IPS-18c (cell line): ENCODE results near the gene WNT2B.
"Not testable (repeated sequence)": the region's sequence is repeated elsewhere in the genome, so short reads cannot be mapped to it uniquely, and the experiment has no call there.

Source experiments
- H3K4me3 ChIP-seq: 2 replicates; pipeline ENCODE4 v1.7.0; 2013; ENCODE audit warnings: low read depth, mild to moderate bottlenecking, low read length, moderate library complexity; ENCODE audit not compliant: insufficient read depth
- H3K9me3 ChIP-seq: one replicate; pipeline ENCODE4 v1.6.1; 2013; ENCODE audit warnings: mild to moderate bottlenecking, low read length, moderate library complexity; ENCODE audit not compliant: control insufficient read depth, insufficient read depth

Gene WNT2B

DNA sequence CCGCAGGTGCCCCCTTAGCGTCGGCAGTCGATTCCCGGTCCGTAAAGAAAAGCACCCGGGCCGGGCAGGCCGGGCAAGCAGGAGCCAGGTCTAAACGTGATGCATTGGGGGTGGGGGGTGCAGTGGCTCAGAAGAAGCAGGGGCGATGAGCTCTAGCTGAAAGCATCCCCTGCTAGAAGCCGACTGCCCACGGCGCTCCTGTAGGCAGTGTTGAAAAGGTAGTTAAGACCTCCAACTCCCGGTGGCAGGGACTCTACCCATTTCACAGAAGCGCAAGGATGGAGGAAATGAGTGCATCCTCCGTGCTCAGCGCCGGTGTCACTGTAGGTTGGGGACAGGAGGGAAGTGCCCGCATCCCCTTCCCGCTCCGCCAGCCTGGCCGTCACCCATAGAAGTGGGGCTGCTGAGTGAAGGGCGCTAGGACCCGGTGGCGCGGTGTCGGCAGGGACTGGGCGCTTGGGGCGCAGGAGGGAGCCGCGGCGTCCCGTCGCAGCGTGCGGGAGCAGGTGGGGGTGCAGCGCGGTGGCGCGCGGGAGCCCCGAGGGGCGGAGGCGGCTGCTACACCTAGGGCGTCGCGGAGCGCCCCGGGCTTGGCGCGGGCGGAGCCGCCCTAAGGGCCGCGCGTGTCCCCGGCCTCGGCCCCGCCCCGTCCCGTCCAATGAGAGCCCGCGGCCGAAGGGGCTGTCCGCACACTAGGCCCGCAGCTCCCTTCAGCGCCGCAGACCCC, at the start of gene WNT2B:
Gene WNT2B, plus strand, starts transcription at position 688 of the 727 bp plus-strand sequence. CDS start 298 bp downstream, outside the sequence.
- Histone ChIP-seq H3K9me3 (peaks cover 2% of the 10 kb centered on the region), H3K4me3 (peak within 1 kb of the TSS; percentile 83)

DNA sequence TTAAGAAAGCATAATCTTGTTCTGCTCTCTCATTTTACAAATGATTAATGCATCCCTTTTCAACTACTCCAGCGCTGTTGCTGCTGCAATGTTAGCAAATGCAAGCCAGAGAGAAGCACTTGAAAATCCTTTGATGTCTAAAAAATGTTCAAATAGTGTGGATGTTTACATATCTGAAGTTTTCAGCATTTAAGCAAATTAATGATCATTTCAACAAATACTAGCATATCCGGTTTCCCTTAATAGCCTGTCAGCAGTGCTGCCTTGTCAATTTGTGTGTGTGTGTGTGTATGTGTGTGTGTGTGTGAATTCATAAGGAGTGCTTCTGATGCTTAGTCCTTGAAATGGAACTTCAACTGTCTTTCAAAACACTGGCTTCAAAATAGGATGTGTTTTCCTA, 48.1 kb upstream of the WNT2B start:
- Histone ChIP-seq H3K9me3 (no peaks in the 10 kb centered on the region), H3K4me3 (no peak overlapping the region)

DNA sequence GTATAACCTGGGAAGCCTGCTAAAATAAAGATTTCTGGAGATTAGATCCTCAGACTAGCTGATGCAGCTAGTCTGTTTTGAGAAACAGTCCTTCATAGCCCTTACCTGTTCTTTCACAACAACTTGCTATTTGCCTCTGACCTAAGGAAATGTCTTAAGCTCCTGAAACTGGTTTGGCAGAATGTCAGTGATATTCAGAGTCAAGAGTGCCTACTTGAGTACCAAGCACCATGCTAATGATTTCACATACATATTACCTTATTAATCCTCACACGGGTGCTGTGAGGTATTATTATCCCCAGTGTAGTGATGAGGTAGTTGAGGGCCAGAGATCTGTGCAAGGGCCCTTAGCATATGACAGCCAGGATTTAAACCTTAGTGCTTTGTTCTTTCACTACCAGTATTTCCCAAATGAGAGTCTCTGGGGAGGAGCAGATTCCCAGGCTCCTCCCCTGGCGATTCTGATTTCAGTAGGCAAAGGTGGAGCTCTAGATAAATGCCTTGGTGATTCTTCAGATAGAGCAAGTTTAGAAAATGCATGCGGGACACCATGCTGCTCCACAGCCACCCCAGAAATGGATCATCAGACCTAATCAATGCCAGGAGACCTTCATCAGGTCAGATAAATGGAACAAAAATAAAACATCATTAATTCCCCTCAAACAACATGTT, 47.4 kb upstream of the WNT2B start:
- Histone ChIP-seq H3K9me3 (no peaks in the 10 kb centered on the region), H3K4me3 (no peak overlapping the region)

DNA sequence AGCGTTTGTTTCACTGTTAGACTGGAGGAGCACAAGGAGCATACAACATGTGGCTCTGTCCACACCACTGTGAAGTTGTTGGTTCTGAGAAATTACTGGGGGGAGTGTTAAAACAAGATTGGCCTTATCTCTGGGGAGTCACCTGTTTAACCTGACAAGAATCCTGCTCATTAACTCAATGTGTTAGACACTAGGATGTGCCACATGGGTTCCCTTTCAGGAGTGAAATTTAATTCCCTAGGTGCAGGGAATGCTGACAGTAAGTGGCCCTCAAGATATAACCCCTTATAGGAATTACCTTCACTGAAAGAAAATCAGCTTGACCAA, 45.8 kb upstream of the WNT2B start:
- Histone ChIP-seq H3K9me3 (no peaks in the 10 kb centered on the region), H3K4me3 (no peak overlapping the region)

DNA sequence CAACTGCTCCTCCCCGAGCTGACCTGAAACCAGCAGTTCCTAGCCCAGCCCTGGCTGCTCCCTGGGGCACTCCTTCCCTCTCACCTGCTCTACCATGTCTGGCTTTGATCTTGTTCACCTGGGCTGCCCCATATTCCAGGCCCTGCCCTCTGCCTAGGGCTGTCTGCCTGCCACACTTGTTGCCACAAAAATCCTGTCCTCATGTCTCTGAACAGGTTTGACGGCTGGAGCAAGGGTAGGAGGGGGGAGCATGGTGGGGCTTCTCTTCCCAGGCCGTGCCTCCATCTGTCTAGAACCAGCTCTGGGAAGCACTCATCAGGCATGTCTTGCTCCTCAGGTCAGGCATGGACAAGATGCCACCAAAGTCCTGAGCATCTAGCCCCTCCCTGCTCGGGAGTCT, 44.3 kb upstream of the WNT2B start:
- no peak overlapping the region for H3K4me3 ChIP-seq
- H3K9me3 ChIP-seq = no peaks in the 10 kb centered on the region

DNA sequence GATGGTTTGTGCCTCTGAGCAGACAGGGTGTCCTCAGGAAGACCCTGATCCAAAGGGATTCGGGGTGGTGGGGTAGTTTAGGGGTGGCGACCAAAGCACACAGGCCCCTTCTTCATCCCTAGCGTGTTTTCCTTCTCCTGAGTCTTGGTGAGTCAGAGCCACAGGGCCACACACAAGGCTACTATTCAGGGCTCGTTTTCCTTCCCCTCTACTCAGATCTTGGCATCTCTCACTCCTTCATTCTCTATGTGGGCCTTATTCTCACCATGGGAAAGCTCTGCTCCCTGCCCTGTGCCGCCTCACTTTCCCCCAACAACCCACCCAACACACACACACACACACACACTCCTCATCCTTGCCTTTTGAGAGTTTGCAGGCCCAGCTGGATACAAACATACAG, 43.6 kb upstream of the WNT2B start:
- H3K9me3 ChIP-seq = no peaks in the 10 kb centered on the region

DNA sequence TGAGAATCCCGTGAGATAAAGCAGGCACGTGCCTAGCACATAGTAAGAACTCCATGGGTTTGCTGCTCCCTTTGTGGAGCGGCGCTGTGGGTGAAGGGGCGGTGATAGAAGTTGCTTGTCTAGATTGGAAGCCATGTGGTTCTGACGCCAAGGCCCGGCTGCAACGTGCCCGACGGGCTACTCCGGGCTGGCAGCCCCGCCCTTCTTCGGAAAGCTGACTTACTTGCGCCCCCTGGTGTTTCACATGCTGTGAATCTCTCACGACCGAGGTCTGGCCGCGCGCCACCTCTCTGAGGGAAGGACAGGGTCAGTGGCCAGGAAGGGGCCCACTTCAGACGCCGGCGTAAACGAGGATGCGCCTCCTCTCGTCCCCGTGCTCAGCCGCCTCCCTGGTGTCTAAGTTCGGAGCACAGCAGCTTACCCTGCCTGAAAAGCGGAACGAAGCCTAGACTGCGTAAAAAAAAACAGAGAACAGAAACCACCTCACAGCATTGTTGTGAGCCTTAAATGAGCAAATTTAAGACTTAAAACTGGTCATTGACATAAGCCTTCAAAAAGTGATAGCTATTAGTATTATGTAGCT, 42.6 kb upstream of the WNT2B start:
- Histone ChIP-seq H3K9me3 (no peaks in the 10 kb centered on the region), H3K4me3 (no peak overlapping the region)

More for the DNA sequence above, 43.6 kb upstream of the WNT2B start:
- H3K4me3 ChIP-seq = no peak overlapping the region

DNA sequence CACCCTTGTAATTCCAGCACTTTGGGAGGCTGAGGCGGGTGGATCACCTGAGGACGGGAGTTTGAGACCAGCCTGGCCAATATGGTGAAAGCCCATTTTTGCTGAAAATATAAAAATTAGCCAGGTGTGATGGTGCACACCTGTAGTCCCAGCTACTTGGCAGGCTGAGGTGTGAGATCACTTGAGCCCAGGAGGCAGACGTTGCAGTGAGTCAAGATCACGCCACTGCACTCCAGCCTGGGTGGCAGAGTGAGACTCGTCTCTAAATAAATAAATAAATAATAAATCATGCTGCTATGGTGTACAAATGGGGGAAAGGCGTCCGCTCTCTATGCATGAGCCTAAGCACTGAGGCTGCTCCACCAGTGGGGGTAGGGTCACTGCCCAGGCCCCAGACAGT, 38.4 kb upstream of the WNT2B start:
- not testable (repeated sequence) for H3K4me3 ChIP-seq

GRCh38 chr1:112470966-112471365, 37.8 kb upstream of the WNT2B start:
- Histone ChIP-seq H3K9me3 (no peaks in the 10 kb centered on the region), H3K4me3 (no peak overlapping the region)

More for the DNA sequence above, 38.4 kb upstream of the WNT2B start:
- not testable (repeated sequence) for H3K9me3 ChIP-seq

- Histone ChIP-seq H3K4me3 (no peak overlapping the region), H3K9me3 (no peaks in the 10 kb centered on the region)
These were observed 36.6 kb upstream of the WNT2B start for GRCh38 chr1:112472142-112472541.

- H3K4me3 ChIP-seq = no peak overlapping the region
- no peaks in the 10 kb centered on the region for H3K9me3 ChIP-seq
These were observed 31.2 kb upstream of the WNT2B start for GRCh38 chr1:112477550-112477949.

- no peaks in the 10 kb centered on the region for H3K9me3 ChIP-seq
These were observed 30.5 kb upstream of the WNT2B start for GRCh38 chr1:112478314-112478713.

GRCh38 chr1:112486063-112486462, 22.7 kb upstream of the WNT2B start:
- not testable (repeated sequence) for H3K9me3 ChIP-seq, H3K4me3 ChIP-seq

More at GRCh38 chr1:112478314-112478713, 30.5 kb upstream of the WNT2B start:
- H3K4me3 ChIP-seq = no peak overlapping the region

GRCh38 chr1:112487686-112488085, 21.1 kb upstream of the WNT2B start:
- not testable (repeated sequence) for H3K4me3 ChIP-seq

GRCh38 chr1:112488141-112488540, 20.6 kb upstream of the WNT2B start:
- Histone ChIP-seq H3K9me3 (no peaks in the 10 kb centered on the region), H3K4me3 (no peak overlapping the region)

More at GRCh38 chr1:112487686-112488085, 21.1 kb upstream of the WNT2B start:
- not testable (repeated sequence) for H3K9me3 ChIP-seq

- Histone ChIP-seq H3K9me3 (no peaks in the 10 kb centered on the region), H3K4me3 (no peak overlapping the region)
These were observed 16.7 kb upstream of the WNT2B start for GRCh38 chr1:112492076-112492475.

DNA sequence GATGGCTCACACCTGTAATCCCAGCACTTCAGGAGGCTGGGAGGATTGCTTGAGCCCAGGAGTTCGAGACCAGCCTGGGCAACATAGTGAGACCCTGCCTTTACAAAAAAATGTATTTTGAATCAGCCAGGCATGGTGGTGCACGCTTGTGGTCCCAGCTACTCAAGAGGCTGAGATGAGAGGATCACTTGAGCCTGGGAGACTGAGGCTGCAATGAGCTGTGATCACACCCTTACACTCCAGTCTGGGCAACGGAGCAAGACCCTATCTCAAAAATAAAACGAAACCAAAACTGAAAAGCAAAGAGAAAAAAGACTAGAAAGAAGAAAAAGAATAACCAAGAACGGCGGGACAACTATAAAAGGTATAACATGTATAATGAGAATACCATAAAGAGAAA, 15.4 kb upstream of the WNT2B start:
- H3K4me3 ChIP-seq = no peak overlapping the region
- H3K9me3 ChIP-seq = no peaks in the 10 kb centered on the region

GRCh38 chr1:112496290-112496689, 12.5 kb upstream of the WNT2B start:
- Histone ChIP-seq H3K9me3 (no peaks in the 10 kb centered on the region), H3K4me3 (no peak overlapping the region)
